ENCODE results near the gene ZFP64.
"Not testable (repeated sequence)": the region's sequence is repeated elsewhere in the genome, so short reads cannot be mapped to it uniquely, and the experiment has no call there.

ZFP64 gene

GRCh38 chr20:52201395-52201794 lies 9.8 kb upstream of the ZFP64 start:
- DNase-seq = peak; percentile 91

GRCh38 chr20:52200870-52201269 lies 9.3 kb upstream of the ZFP64 start:
- peak; percentile 68 for DNase-seq

- no peak for DNase-seq
Measured at GRCh38 chr20:52196845-52197244, 5.3 kb upstream of the ZFP64 start.

- no peak for DNase-seq
Measured at GRCh38 chr20:52193886-52194545, 2.4 kb upstream of the ZFP64 start.

- peak; percentile 76 for DNase-seq
Measured at GRCh38 chr20:52193133-52193532, 1.6 kb upstream of the ZFP64 start.

- not testable (repeated sequence) for DNase-seq
Measured at GRCh38 chr20:52192719-52193007, 1.1 kb upstream of the ZFP64 start.

- peak; percentile 57 for DNase-seq
Measured at GRCh38 chr20:52191916-52192718, 538 bp upstream of the ZFP64 start.

GRCh38 chr20:52190437-52191131 lies 995 bp downstream of the ZFP64 start:
- peak; percentile 70 for DNase-seq

- DNase-seq = no peak
Measured at GRCh38 chr20:52181766-52182165, 9.8 kb downstream of the ZFP64 start.

- DNase-seq = no peak
Measured at GRCh38 chr20:52180180-52180840, 11.3 kb downstream of the ZFP64 start.

GRCh38 chr20:52179331-52180179 lies 12.0 kb downstream of the ZFP64 start:
- no peak for DNase-seq

GRCh38 chr20:52178691-52179090 lies 12.9 kb downstream of the ZFP64 start:
- DNase-seq = no peak

- no peak for DNase-seq
Measured at GRCh38 chr20:52175840-52176239, 15.7 kb downstream of the ZFP64 start.

- no peak for DNase-seq
Measured at GRCh38 chr20:52172392-52173047, 19.1 kb downstream of the ZFP64 start.

- no peak for DNase-seq
Measured at GRCh38 chr20:52171025-52171424, 20.6 kb downstream of the ZFP64 start.

GRCh38 chr20:52168116-52168515 lies 23.5 kb downstream of the ZFP64 start:
- no peak for DNase-seq

GRCh38 chr20:52167232-52167840 lies 24.2 kb downstream of the ZFP64 start:
- DNase-seq = no peak

- DNase-seq = no peak
Measured at GRCh38 chr20:52166150-52166549, 25.4 kb downstream of the ZFP64 start.

GRCh38 chr20:52160621-52161204 lies 30.9 kb downstream of the ZFP64 start:
- DNase-seq = no peak

GRCh38 chr20:52160049-52160570 lies 31.5 kb downstream of the ZFP64 start:
- DNase-seq = no peak

- no peak for DNase-seq
Measured at GRCh38 chr20:52154575-52154974, 37.0 kb downstream of the ZFP64 start.

Measured in NCI-H345 (cell line).